ENCODE measurements around the gene NOL9.
A peak's percentile ranks its signal among the peaks of the same experiment; 100 is the strongest.
"Not testable (repeated sequence)": the region's sequence is repeated elsewhere in the genome, so short reads cannot be mapped to it uniquely, and the experiment has no call there.

Gene NOL9

GRCh38 chr1:6554031-6554906 is at the start of gene NOL9:
TSS of gene NOL9 (minus strand) at chr1:6554513. CDS start at chr1:6554502, 11 bp downstream.
- DNase-seq (ENCODE audit: low read depth, low spot score) = peak; percentile 67

- DNase-seq (ENCODE audit: low read depth, low spot score) = no peak
Measured at GRCh38 chr1:6603238-6603914, 49.1 kb upstream of the NOL9 start.

GRCh38 chr1:6602669-6603237 is 48.4 kb upstream of the NOL9 start, which contains the start of gene KLHL21:
TSS of gene KLHL21 (minus strand) at chr1:6602869. CDS start at chr1:6602817, 52 bp downstream.
- DNase-seq (ENCODE audit: low read depth, low spot score) = no peak

GRCh38 chr1:6601923-6602668 is 47.8 kb upstream of the NOL9 start:
- no peak for DNase-seq (ENCODE audit: low read depth, low spot score)

- DNase-seq (ENCODE audit: low read depth, low spot score) = no peak
Measured at GRCh38 chr1:6601049-6601922, 47.0 kb upstream of the NOL9 start.

- DNase-seq (ENCODE audit: low read depth, low spot score) = no peak
Measured at GRCh38 chr1:6600410-6601048, 46.2 kb upstream of the NOL9 start.

GRCh38 chr1:6599991-6600390 is 45.7 kb upstream of the NOL9 start:
- DNase-seq (ENCODE audit: low read depth, low spot score) = not testable (repeated sequence)

- DNase-seq (ENCODE audit: low read depth, low spot score) = no peak
Measured at GRCh38 chr1:6599141-6599975, 45.0 kb upstream of the NOL9 start.

- no peak for DNase-seq (ENCODE audit: low read depth, low spot score)
Measured at GRCh38 chr1:6597777-6598131, 43.4 kb upstream of the NOL9 start.

GRCh38 chr1:6596886-6597776 is 42.8 kb upstream of the NOL9 start:
- no peak for DNase-seq (ENCODE audit: low read depth, low spot score)

GRCh38 chr1:6596351-6596750 is 42.0 kb upstream of the NOL9 start:
- no peak for DNase-seq (ENCODE audit: low read depth, low spot score)

- DNase-seq (ENCODE audit: low read depth, low spot score) = no peak
Measured at GRCh38 chr1:6594977-6595740, 40.8 kb upstream of the NOL9 start.

GRCh38 chr1:6593810-6594209 is 39.5 kb upstream of the NOL9 start:
- no peak for DNase-seq (ENCODE audit: low read depth, low spot score)

GRCh38 chr1:6592865-6593593 is 38.7 kb upstream of the NOL9 start:
- no peak for DNase-seq (ENCODE audit: low read depth, low spot score)

- DNase-seq (ENCODE audit: low read depth, low spot score) = no peak
Measured at GRCh38 chr1:6592441-6592840, 38.1 kb upstream of the NOL9 start.

GRCh38 chr1:6591644-6592043 is 37.3 kb upstream of the NOL9 start:
- no peak for DNase-seq (ENCODE audit: low read depth, low spot score)

- no peak for DNase-seq (ENCODE audit: low read depth, low spot score)
Measured at GRCh38 chr1:6591222-6591621, 36.9 kb upstream of the NOL9 start.

All from brain pericyte (primary cell).